Stimulated activated CD4-positive, alpha-beta T cell treated with anti-CD3 and anti-CD28 coated beads, TNF-alpha, amount 100 ng/mL, for 24 hours (primary cell): ENCODE data around the gene SPINK13.
A peak's percentile ranks its signal among the peaks of the same experiment; 100 is the strongest.

Source experiments
- DNase-seq, 3 experiments: peaks; one replicate each; pipeline ENCODE4 v3.0.0-alpha.2; 2020; ENCODE audit warnings: low read depth in 3 of 3

SPINK13 gene

DNA sequence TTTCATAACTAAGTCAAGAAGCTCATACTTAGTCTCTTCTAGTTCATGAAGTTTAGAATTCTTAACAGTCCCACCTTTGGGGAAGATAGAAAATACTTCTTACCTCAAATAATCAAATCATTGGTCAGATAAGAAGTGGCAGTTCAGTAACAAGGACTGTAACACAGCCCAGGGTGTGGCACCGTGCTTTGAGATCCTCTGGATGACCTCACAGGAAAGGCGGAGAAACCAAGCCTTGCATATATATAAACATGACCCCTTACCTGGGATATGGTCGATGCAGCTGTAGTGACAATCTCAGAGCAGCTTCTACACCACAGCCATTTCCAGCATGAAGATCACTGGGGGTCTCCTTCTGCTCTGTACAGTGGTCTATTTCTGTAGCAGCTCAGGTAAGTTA lies 43.6 kb downstream of the SPINK13 start, which contains the start of gene SPINK7:
Gene SPINK7 (plus strand): TSS at position 271 of the 400 bp plus-strand sequence. CDS start 61 bp downstream, at position 332.
- no peak for DNase-seq

DNA sequence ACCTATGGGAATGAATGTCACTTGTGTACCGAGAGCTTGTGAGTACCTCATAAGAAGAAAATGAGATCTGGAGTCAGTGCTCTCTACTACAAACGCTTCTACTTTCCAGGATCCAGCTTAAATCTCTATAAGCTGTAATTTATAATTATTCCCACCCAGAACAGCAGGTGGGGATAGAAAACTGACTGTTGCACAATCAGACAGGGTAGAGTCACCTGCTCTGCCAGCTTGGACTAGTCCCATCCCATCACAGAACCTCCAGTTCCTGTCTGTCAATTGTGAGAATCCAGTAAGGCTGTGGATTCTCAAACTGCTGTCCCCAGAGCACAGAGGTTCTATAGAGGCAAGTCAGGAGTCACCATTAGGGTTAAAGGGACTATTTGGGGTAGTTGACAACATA lies 45.6 kb downstream of the SPINK13 start:
- no peak for DNase-seq

DNA sequence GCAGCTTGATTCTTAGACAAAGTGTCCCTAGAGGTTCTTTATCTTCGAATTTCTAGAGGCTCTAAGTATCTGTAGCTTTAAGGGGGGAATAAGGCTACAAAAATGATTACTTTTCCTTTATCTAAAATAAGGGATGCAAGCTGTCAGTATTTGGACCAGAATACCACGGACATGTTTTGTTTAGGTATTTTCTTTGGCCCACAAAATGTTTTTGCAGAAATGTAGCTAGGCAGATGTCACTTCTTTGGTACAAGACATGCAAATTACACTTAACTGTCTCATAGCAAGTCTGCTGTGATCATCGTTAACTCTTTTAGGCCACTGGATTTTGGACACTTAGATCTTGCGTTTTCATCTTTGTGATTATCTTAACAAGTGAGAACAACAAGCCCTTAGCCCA lies 46.1 kb downstream of the SPINK13 start:
- no peak for DNase-seq

DNA sequence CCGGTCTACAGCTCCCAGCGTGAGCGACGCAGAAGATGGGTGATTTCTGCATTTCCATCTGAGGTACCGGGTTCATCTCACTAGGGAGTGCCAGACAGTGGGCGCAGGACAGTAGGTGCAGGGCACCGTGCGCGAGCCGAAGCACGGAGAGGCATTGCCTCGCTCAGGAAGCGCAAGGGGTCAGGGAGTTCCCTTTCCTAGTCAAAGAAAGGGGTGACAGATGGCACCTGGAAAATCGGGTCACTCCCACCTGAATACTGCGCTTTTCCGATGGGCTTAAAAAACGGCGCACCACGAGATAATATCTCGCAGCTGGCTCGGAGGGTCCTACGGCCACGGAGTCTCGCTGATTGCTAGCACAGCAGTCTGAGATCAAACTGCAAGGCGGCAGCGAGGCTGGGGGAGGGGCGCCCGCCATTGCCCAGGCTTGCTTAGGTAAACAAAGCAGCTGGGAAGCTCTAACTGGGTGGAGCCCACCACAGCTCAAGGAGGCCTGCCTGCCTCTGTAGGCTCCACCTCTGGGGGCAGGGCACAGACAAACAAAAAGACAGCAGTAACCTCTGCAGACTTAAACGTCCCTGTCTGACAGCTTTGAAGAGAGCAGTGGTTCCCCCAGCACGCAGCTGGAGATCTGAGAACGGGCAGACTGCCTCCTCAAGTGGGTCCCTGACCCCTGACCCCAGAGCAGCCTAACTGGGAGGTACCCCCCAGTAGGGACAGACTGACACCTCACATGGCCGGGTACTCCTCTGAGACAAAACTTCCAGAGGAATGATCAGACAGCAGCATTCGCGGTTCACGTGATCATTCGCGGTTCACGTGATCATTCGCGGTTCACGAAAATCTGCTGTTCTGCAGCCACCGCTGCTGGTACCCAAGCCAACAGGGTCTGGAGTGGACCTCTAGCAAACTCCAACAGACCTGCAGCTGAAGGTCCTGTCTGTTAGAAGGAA lies 51.7 kb downstream of the SPINK13 start:
- DNase-seq: peak in 2 of 3 experiments; percentile 0 to 28

DNA sequence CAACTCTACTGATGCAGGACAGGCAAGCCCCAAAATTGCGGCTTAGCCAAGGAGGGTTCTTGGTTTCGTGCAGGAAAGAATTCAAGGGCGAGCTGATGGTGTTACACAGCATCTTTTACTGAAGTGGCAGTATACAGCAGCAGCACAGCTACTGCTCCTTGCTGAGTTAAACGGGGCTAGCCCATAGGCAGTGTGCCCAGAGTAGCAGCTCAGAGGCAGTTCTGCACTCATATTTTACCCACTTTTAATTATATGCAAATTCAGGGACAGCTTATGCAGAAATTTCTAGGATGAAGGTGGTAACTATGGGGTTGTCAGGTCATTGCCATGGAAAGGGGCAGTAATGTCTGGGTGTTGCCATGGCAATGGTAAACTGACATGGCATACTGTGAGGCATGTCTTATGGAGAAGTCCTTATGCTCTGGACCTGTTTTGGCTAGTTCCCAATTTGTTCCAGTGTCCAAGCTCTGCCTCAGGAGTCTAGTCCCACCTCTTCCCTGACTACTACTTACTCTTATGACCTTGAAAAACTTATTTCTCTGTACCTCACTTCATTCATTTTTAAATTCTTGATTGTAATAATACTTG lies 64.8 kb downstream of the SPINK13 start:
- DNase-seq: no peak

DNA sequence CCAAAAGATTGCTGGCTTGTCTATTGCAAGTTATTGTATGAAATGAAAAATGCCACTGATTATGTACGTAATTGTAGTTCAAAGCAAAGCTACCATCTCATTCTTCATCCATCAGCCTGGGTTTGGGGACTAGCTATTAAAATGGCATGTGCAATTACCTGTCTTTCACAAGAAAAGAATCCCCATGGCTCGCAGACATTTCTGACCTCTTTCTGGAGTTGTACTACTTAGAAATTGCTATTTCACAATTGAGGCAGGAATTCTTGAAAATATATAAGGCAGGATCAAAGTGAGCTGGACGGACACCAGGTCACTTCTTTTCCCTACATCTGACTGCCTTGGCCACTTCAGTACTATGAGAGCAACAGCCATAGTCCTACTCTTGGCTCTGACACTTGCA lies 66.7 kb downstream of the SPINK13 start, which contains the start of gene SPINK9:
Gene SPINK9 (plus strand): TSS at position 301 of the 400 bp plus-strand sequence. CDS start 55 bp downstream, at position 356.
- no peak for DNase-seq
